AG09309 (cell line): Measurements from ENCODE around the gene GALNT18.

ENCODE experiments used
- DNase-seq: peaks from one replicate; pipeline ENCODE4 v3.0.0-alpha.2; 2010; ENCODE audit warnings: low read depth
- H3K4me3 ChIP-seq: 2 replicates; pipeline ENCODE4 v1.5.1; 2011; ENCODE audit warnings: mild to moderate bottlenecking, low read depth, low read length, moderate library complexity; ENCODE audit not compliant: control insufficient read depth
- CTCF ChIP-seq: IDR thresholded peaks from 2 replicates; pipeline ENCODE4 v1.5.1; 2011; ENCODE audit warnings: mild to moderate bottlenecking, low read depth, low read length, inconsistent platforms; ENCODE audit not compliant: insufficient read depth, control insufficient read depth; ENCODE audit errors: missing control alignments

The GALNT18 gene

GRCh38 chr11:11467312-11467711 lies 154.5 kb downstream of the GALNT18 start:
- DNase-seq: no peak
- no peak overlapping the region for H3K4me3 ChIP-seq
- no peak for TF ChIP-seq CTCF

GRCh38 chr11:11464555-11464954 lies 157.2 kb downstream of the GALNT18 start:
- H3K4me3 ChIP-seq: no peak overlapping the region
- no peak for DNase-seq
- no peak for TF ChIP-seq CTCF

- H3K4me3 ChIP-seq: no peak overlapping the region
- DNase-seq: no peak
- TF ChIP-seq CTCF: no peak
Measured at GRCh38 chr11:11463405-11463804, 158.4 kb downstream of the GALNT18 start.

- no peak for TF ChIP-seq CTCF
- no peak for DNase-seq
- no peak overlapping the region for H3K4me3 ChIP-seq
Measured at GRCh38 chr11:11461473-11461872, 160.3 kb downstream of the GALNT18 start.

- TF ChIP-seq CTCF: no peak
- no peak for DNase-seq
- H3K4me3 ChIP-seq: no peak overlapping the region
Measured at GRCh38 chr11:11459578-11459977, 162.2 kb downstream of the GALNT18 start.

- no peak for DNase-seq
- TF ChIP-seq CTCF: no peak
- H3K4me3 ChIP-seq: no peak overlapping the region
Measured at GRCh38 chr11:11458485-11458884, 163.3 kb downstream of the GALNT18 start.

GRCh38 chr11:11458001-11458400 lies 163.8 kb downstream of the GALNT18 start:
- no peak for TF ChIP-seq CTCF
- DNase-seq: no peak
- no peak overlapping the region for H3K4me3 ChIP-seq
